ENCODE measurements around the gene TEX30. TPM values are rescaled to one million over a fixed set of nuclear protein-coding genes. Genes with fewer than 3 reads are reported as not detected.

Gene TEX30
- total RNA-seq, 1 donor from 2014 or later, result 11.1 TPM

- TF ChIP-seq CTCF (IDR thresholded peaks at IDR 0.05), result no peak
- Mint-ChIP-seq H3K27me3 (ENCODE audit: low read depth) (no peaks in the 10 kb centered on the region), H3K36me3 (ENCODE audit: low read depth) (peaks cover 2% of the 10 kb centered on the region), H3K27ac (ENCODE audit: unreplicated experiment) (no peak overlapping the region), H3K9me3 (ENCODE audit: low read depth) (no peaks in the 10 kb centered on the region), H3K4me3 (ENCODE audit: unreplicated experiment) (no peak overlapping the region), H3K4me1 (ENCODE audit: low read depth) (peaks cover 35% of the 10 kb centered on the region)
- DNase-seq (ENCODE audit: low spot score), result no peak
Observed at GRCh38 chr13:102771298-102772041, 2.1 kb downstream of the TEX30 start.

DNA sequence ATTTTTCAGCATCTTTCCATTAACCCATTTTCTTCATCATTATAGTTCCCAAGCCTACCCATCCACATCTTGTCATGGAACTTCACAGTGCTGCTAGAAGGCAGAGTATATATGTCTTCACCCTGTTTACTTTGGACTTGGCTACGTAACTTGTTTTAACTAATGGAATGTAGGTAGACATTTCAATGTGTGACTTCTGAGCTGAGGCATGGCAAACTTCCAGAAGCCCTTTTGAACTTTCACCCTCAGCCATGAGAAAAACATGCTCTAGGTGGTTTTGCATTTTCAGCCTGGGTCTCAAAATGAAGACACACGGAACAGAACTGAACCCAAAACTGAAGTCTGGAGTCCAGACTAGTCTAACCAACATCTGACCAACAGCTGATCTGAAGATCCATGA, 3.2 kb downstream of the TEX30 start:
- no peaks in the 10 kb centered on the region for H3K9me3 Mint-ChIP-seq (ENCODE audit: low read depth)
- peaks cover 35% of the 10 kb centered on the region for H3K4me1 Mint-ChIP-seq (ENCODE audit: low read depth)
- H3K27ac Mint-ChIP-seq (ENCODE audit: unreplicated experiment), result peak overlapping the region; percentile 23
- peaks cover 4% of the 10 kb centered on the region for H3K36me3 Mint-ChIP-seq (ENCODE audit: low read depth)
- H3K27me3 Mint-ChIP-seq (ENCODE audit: low read depth), result no peaks in the 10 kb centered on the region
- TF ChIP-seq CTCF (IDR thresholded peaks at IDR 0.05), result no peak
- no peak overlapping the region for H3K4me3 Mint-ChIP-seq (ENCODE audit: unreplicated experiment)
- DNase-seq (ENCODE audit: low spot score), result no peak

- H3K27ac Mint-ChIP-seq (ENCODE audit: unreplicated experiment), result no peak overlapping the region
- H3K9me3 Mint-ChIP-seq (ENCODE audit: low read depth), result no peaks in the 10 kb centered on the region
- peak; percentile 49 for TF ChIP-seq CTCF (IDR thresholded peaks at IDR 0.05)
- no peak for DNase-seq (ENCODE audit: low spot score)
- peaks cover 4% of the 10 kb centered on the region for H3K36me3 Mint-ChIP-seq (ENCODE audit: low read depth)
- H3K4me3 Mint-ChIP-seq (ENCODE audit: unreplicated experiment), result no peak overlapping the region
- no peaks in the 10 kb centered on the region for H3K27me3 Mint-ChIP-seq (ENCODE audit: low read depth)
- peaks cover 34% of the 10 kb centered on the region for H3K4me1 Mint-ChIP-seq (ENCODE audit: low read depth)
Observed at GRCh38 chr13:102769679-102770078, 3.9 kb downstream of the TEX30 start.

DNA sequence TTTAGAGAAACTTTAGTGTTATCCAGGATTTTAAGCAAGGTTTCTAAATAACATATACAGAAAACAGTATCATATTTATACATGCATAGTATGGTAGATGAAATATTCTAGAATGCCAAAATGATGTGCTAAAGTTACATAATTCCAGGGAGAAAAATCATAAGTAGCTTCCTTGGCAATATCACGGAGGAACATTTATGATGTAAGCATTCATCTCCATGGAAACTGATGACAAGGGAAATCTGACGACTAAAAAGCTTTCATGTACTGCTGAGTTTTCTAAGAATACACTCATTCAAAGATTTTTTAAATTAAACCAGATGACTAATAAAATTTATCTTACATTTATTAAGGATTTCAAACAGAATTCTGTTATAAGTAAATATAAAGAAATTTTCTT, 4.7 kb downstream of the TEX30 start:
- peaks cover 29% of the 10 kb centered on the region for H3K4me1 Mint-ChIP-seq (ENCODE audit: low read depth)

GRCh38 chr13:102763741-102764140, 9.8 kb downstream of the TEX30 start:
- Mint-ChIP-seq H3K9me3 (ENCODE audit: low read depth) (no peaks in the 10 kb centered on the region), H3K4me1 (ENCODE audit: low read depth) (no peaks in the 10 kb centered on the region), H3K36me3 (ENCODE audit: low read depth) (peaks cover 4% of the 10 kb centered on the region), H3K27me3 (ENCODE audit: low read depth) (no peaks in the 10 kb centered on the region), H3K27ac (ENCODE audit: unreplicated experiment) (no peak overlapping the region), H3K4me3 (ENCODE audit: unreplicated experiment) (no peak overlapping the region)
- TF ChIP-seq CTCF (IDR thresholded peaks at IDR 0.05), result no peak
- DNase-seq (ENCODE audit: low spot score), result no peak

More for the DNA sequence above, 4.7 kb downstream of the TEX30 start:
- Mint-ChIP-seq H3K27ac (ENCODE audit: unreplicated experiment) (no peak overlapping the region), H3K36me3 (ENCODE audit: low read depth) (peaks cover 4% of the 10 kb centered on the region), H3K9me3 (ENCODE audit: low read depth) (no peaks in the 10 kb centered on the region), H3K27me3 (ENCODE audit: low read depth) (no peaks in the 10 kb centered on the region), H3K4me3 (ENCODE audit: unreplicated experiment) (no peak overlapping the region)
- TF ChIP-seq CTCF (IDR thresholded peaks at IDR 0.05), result no peak
- DNase-seq (ENCODE audit: low spot score), result no peak
